Ureter (tissue), 1 donor: ENCODE measurements around the gene EZH1. TPM values are rescaled to one million over a fixed set of nuclear protein-coding genes. Genes with fewer than 3 reads are reported as not detected.
"Not testable (repeated sequence)": the region's sequence is repeated elsewhere in the genome, so short reads cannot be mapped to it uniquely, and the experiment has no call there.

Source experiments
- DNase-seq: peaks from one replicate; pipeline ENCODE4 v3.0.0-alpha.2; 2020; ENCODE audit warnings: low spot score
- total RNA-seq: library from RNA; stranded (reverse); gene quantifications from one replicate; pipeline ENCODE4 v1.2.4, GENCODE V29; 2023
- donor health status: DM: yes; HTN: yes; CAD: no.

EZH1 gene
- total RNA-seq, 1 donor from 2014 or later: 45.7 TPM

DNA sequence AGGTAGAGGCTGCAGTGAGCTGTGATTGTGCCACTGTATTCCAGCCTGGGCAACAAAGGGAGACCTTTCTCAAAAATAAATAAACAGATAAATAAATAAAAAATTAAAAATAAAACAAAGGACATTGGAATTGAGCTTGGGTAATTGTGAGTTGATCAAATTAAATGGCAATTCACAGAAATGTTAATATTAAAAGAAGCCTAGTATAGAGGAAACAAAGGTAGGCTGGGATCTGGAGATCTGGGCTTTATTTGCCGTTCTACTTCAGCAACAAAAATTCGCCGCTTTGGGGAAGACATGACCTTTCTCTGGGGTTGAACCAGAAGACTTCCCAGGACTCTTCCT lies 28.1 kb upstream of the EZH1 start:
- DNase-seq: no peak

DNA sequence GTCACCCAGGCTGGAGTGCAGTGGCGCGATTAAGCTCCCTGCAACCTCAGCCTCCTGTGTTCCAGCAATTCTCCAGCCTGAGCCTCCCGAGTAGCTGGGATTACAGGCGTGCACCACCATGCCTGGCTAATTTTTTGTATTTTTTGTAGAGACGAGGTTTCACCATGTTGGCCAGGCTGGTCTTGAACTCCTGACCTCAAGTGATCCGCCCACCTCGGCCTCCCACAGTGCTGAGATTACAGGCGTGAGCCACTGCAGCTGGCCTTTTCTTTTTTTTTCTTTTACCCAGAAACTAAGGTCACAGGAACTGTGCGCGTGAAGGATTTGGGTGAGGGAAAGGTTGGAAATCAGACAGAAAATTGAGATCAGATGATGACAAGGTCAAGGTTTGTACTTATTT lies 25.1 kb upstream of the EZH1 start:
- DNase-seq: not testable (repeated sequence)

DNA sequence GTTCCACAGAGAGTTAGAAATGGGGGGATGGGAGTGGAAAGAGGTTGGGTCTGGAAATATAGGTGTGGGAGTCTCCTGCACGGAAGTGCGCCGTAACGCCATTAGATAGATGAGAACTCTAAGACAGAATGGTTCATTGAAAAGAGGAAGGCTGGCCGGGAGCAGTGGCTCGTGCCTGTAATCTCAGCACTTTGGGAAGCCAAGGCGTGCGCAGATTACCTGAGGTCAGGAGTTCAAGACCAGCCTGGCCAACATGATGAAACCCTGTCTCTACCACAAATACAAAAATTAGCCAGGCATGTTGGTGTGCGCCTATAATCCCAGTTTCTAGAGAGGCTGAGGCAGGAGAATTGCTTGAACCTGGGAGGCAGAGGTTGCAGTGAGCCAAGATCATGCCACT lies 23.2 kb upstream of the EZH1 start:
- not testable (repeated sequence) for DNase-seq

DNA sequence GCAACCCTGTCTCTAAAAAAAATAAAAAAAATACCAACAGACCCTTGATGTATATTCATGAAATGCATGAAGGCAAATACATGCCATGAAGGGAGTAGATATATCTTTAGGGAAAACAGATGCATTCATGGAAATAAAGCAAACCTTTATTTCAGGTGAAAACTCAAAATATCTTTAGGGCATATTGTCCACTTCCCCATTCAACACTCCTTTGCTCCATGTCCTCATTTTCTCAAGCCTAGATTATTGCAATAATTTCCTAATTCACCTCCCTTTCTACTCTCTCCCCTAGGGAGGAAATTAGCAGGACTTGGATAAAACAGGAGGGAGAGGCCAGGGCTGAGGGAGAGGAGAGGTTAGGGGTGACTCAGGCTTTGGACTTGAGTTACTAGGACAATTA lies 22.7 kb upstream of the EZH1 start:
- DNase-seq: no peak

DNA sequence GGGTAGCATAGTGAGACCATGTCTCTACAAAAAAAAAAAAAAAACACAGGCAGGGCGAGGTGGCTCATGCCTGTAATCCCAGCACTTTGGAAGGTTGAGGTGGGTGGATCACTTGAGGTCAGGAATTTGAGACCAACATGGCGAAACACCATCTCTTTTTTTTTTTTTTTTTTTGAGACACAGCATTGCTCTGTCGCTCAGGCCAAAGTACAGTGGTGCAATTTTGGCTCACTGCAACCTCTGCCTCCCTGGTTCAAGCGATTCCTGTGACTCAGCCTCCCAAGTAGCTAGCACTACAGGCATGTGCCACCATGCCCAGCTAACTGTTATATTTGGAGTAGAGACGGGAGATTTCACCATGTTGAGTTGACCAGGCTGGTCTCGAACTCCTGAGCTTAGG lies 21.3 kb upstream of the EZH1 start:
- no peak for DNase-seq

DNA sequence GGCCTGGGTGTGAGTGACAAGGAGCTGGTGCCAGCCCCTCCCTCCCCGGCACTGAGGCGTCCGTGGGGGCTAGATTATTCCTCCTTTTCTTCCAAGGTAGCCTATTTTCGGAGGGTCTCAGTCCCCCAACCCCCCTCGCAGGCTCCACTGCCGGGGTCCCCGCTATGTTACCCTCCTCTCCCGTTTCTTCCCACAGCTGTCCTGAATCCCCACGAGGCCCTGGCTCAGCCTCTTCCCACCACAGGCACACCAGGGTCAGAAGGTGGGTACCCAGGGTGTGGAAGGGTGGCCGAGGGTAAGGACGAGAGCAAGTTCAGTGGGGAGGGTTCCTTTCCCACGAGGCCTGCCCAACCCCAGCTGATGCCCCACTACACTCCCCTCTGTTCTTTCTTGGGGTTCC lies 16.8 kb upstream of the EZH1 start:
- no peak for DNase-seq

DNA sequence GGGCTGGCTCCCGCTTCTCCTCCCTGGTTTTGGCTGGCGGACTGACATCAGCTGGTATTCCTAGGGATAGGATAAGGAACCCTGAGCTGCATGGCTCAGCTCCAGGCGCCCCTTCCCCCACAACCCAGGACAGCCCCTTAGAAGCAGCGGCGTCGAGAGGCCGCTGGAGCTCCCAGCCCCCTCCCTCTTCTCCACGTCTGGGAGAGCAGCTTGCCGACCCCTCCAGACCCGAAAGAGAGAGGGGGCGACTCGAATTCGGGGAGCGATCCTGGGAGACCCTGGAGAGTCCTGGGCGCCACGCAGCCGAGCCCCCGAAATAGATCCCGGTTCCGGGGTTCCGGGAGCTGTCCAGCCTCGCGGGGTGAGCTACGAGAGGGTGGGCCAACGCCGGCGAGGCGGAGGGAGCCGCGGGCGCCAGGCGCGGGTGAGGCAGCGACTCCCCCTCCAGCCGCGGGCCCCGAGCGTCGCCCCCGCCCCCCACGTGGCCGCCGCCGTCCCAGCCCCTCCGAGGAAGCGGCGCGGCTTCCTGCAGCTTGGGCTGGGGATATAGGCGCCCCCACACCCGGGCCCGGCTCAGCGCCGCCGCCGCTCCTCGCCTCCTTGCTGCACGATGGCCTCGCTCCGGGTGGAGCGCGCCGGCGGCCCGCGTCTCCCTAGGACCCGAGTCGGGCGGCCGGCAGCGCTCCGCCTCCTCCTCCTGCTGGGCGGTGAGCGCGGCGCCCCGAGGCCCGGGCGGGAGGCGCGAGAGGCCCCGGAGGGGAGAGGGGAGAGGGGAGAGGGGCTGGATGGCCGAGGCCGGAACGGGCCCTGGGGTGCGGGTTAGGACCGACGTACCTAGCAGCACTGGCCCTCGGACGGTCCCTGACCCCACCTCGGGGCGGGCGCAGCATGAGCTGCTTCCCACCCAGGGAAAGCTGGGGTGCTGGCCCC lies 16.1 kb upstream of the EZH1 start, which contains the start of gene RAMP2:
Gene RAMP2 (plus strand): TSS at position 576 of the 930 bp plus-strand sequence. CDS start 35 bp downstream, at position 611.
- no peak for DNase-seq

DNA sequence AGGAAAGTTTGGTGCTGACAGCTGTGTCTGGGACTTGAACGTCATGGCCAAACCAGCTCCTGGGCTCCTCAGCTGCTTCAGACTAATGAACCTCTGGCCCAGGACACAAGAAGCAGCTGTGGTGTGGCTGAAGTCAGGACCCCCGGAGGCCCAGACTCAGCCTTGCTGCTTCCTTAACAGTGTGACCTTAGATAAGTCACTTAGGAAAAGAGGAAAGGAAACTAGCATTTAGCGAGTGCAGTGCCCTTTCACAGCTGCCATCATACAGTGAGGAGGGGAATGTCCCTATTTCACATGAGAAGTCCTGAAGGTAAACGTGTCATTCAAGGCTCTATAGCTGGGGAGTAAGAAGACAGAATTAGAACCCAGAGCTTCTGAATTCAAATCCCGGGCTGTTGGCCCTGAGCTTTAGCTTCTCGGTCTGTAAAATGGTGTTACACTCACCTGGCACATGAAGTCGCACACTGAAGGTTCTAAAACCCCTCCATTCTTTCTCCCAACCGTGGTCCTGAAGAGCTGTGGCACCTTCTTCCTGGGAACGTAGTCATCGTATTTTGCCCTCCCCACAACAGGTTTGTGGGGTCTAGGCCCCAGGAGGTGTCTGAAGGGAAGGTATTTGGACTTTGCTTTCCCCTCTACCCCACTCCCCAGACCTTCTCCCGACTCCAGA lies 15.3 kb upstream of the EZH1 start:
- no peak for DNase-seq

DNA sequence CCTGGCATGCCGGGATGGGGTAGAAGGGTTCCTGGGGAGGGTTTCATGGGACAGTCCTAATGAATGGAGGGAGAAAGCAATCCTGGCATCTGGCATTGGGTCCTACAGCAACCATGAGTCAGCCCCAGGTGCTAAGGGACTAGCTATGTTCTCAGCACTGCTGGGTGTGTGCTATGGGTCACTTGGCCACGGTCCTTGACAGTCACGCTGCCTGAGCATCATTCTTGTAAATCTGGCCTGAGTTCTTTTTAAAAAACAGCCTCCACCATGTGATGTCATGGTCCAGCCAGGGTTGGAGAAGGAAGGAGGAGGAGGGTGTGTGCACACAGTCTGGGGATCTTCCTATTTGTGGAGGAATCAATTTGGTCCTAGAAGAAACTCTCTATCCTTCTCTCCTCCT lies 9.9 kb upstream of the EZH1 start:
- no peak for DNase-seq

DNA sequence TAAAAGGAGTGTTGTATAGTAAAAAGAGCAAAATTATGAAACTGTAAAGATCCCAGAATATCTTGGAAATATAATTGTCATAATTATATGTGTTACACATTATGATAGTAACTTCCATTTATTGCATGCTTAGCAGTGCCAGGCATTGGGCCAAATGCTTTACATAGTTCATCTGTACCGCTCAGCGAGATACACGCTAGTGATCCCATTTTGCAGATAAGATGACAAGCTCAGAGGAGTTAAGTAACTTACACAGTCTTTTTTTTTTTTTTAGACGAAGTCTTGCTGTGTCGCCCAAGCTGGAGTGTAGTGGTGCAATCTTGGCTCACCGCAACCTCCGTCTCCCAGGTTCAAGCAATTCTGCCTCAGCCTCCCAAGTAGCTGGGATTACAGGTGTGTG lies 6.8 kb upstream of the EZH1 start:
- no peak for DNase-seq

DNA sequence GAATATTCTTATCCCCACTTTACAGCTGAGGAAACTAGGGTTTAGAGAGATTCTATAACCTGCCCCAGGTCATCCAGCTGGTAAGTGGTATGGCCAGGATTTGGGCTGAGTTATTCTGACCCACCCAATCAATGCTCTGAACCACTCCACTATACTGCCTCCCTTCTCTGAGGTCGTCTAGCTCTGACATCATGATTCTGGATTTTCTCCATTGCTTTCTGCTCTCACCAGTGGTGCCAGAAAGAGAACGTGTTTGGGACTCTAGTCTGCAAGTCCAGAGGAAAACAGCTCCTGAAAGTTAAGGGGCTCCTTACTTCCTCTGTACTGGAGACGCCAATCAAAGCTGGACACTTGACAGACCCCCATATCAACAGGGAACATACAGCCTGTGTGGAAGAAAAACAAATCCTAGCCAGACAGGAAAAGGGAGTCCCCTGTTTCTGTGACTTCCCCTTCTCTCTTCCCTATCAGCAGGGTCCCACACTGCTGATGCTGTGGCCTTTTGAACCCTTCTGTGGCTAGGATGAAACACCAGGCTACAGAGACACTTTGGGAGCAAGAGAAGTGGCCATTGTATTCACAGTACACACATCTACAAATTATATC lies 6.0 kb upstream of the EZH1 start:
- no peak for DNase-seq

DNA sequence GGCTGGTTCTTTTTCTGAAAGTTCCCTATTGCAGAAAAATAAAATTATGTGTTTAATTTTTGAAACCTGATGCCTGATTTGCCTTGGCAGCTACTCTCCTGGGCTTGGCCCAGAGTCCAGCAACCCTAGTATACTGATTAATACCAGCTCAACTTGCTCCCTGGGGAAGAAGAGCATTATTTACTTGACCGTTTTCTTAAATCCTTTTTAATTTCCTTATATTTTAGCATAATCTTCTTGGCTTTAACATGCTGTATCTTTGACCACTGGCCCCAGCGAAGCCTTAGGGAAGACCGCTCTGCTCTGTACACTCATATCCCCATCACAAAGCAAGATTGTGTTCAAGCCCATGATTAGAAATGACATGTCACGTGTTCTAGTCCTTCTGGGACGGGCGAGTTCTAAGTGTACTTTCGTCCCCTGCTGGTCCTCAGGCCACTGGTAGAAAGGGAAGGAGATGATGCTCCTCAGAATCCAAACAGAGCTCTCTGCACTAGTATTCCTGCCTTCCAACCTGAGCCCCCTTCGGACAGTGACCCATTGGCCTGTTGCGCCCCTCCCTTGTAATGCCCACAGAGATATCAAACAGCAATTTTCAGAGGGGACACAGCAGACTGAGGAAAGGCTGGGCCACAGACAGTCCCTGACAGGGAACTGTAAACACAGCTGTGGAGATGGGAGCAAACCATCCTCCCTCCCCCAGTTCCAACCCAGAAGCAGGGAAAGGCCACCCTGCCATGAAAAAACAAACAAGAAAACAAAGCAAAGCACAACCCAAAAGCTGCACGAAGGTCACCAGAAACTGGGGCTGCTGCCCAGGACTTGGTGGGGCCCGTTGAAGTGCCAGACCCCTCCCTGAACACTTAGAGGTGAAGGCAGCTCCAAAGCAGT lies 4.3 kb upstream of the EZH1 start:
- DNase-seq: no peak

DNA sequence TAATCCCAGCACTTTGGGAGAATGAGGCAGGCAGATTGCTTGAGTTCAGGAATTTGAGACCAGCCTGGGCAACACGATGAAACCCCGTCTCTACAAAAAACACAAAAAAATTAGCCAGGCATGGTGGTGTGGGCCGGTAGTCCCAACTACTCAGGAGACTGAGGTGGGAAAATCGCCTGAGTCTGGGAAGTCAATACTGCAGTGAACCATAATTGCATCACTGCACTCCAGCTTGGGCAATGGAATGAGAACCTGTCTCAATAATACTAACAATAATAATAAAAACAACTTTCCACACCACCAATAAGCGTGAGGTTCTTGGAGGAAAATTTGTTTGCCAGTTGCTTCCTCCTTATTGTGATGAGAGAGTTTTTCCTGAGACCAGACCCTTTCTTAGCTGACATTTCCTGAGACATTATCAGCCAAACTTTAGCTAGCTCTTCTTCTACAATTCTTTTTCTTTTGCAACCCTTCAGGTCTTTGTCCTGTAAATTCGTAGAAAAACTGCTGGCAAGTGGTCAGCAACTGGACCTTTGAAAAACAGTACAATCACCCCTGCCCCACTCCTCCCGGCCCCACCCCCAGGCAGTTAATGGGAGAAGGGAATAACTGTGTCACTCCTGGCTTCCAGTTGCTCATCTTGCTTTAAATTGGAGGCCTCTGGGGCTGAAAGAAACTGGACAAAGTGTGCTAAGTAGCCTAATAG lies 3.5 kb upstream of the EZH1 start:
- no peak for DNase-seq

DNA sequence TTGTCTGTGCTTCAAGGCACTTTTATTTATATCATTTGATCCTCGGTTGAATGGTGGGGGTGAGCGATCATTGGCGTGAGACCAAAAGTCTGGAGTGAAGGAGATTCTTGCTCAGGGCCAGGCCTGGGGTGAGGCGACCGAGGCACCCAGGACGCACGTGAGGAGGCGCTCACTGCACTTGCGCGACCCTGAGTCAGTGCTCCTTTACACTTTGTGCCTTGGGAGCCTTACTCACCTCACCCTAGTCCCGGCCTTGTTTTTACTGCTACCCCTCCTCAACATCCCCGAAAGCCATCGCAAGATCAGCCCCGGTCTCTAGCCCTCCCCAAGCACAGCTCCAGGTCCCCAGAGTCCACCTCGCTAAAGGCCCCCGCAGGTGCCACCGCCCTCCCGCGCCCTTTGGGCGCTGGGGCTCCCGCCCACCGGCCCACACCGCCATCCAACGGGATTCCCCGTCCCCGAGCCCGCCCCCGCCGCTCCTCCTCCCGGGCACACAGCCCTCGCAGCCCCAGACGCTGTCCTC lies 496 bp downstream of the EZH1 start:
- peak; percentile 69 for DNase-seq

DNA sequence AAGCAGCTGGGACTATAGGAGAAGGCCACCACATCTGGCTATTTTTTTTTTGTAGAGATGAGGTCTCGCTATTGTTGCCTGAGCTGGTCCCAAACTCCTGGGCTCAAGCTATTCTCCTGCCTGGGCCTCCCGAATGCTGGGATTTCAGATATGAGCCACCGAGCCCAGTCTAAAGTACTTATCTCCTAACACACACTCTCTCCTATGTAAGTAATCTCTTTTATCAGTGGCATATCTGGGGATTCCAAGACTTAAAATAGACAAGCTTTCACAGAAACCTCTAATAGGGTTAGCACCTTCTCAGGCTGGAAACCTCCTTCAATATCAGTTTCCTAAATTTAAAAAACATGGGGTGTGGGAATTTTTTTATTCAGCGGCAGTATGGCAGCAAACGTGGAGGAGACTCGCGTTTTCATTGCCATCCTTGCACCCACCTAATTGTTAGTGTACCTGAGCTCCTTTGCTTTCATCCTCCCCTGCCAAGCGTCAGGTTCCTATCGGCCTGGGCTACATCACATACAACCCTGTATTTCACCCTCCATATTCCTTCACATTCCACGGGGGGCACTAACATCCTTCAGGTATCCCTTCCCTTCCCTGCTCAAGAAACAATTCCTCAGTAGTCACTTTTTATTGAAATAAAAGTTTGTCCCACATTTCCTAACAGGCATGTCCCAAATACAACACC lies 1.1 kb downstream of the EZH1 start:
- DNase-seq: no peak

DNA sequence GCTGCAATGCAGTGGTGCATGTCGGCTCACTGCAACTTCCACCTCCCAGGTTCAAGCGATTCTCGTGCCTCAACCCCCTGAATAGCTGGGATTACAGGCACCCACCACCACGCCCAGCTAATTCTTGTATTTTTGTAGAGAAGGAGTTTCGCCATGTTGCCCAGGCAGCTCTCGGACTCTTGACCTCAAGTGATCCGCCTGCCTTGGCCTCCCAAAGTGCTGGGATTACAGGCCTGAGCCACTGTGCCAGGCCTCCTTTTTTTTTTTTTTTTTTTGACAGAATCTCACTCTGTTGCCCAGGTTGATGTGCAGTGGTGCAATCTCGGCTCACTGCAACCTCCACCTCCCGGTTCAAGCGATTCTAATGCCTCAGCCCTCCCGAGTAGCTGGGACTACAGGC lies 1.9 kb downstream of the EZH1 start:
- DNase-seq: not testable (repeated sequence)

DNA sequence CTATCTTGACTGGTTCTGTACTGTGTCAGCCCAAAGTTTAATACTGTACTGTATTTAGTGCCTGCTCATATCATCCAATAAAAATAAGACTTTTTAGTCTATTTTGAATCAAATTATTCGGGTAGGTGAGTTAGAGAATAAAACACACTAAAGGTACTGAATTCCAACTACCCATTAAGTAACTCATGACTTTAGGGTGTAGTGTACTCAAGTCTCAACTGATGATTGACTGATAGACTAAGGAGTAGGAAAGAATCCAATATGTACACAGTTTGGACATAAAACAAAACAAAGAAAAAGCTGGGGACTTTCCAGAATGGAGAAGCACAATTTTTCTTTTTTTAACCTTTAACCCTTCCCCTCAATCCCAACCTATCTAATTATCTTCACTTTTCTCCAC lies 4.1 kb downstream of the EZH1 start:
- DNase-seq: no peak

DNA sequence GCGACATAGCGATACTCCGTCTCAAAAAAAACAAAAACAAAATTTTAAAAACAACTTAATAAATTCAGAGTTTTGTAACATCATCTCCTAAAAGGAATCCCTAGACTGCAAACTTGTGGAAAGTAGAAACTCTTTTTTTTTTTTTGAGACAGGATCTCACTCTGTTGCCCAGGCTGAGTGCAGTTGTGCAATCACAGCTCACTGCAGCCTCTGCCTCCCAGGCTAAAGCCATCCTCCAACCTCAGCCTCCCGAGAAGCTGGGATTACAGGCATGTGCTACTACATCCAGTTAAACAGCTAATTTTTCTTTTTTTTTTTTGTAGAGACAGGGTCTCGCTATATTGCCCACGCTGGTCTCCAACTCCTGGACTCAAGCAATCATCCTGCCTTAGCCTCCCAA lies 19.7 kb downstream of the EZH1 start:
- DNase-seq: no peak

DNA sequence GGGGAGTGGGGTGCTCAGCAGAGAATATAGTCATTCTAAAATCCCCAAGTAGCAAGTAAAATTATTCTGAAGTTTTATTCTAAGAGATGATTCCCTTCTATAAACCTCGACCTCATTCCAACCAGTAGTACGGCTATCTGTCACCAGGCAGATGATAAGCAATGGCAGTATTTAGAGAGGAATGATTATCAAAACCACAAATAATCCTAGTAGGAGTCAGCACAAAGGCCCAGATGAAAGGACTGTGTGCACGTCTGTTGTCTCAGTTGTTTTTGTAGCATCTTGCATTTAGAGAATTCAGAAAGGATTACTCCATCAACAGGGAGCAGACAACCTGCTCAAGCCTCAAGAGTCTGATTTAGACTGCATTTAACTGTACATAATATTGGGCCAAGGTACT lies 21.2 kb downstream of the EZH1 start:
- DNase-seq: no peak

DNA sequence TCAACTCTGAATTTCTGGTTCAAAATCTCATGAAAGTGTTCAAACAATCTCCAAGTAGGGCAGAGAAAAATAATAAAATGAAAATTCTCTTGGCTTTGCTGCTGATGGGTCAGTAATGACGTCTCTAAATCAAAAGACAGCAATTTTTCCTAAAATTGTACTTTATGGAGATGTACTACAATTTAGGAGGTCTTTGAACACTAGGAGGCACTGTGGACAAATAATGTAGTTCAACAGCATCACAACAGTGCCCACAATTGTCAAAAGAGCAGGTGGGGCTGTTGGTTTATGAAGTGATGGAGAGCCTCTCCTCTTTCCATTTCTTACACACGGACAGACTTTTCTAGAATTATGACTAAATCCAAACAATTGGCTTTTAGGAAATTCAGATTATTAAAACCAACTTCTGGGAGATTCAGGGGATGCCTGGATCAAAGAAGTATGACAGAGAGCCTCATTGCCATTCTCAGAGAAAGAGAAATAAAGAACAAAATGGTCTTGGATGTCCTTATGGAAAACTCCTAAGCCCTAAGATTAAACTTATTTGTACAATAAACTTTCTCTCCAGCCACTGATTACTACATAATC lies 23.8 kb downstream of the EZH1 start:
- no peak for DNase-seq
